HL-60 (cell line): ENCODE data around the gene PTPRN2.

Experiments
- DNase-seq, 2 experiments: peaks; one replicate each; pipeline ENCODE4 v3.0.0-alpha.2; 2010 to 2020; ENCODE audit warnings: low read depth in 1 of 2, low spot score in 1 of 2
- H3K27ac ChIP-seq: fragments of 250-450 bp; sonication (Bioruptor Pico); replicated peaks from 2 replicates; pipeline ENCODE4 v1.5.1; 2020; ENCODE audit warnings: mild to moderate bottlenecking, moderate library complexity
- H3K27me3 ChIP-seq: fragments of 250-450 bp; sonication (Bioruptor Pico); 2 replicates; pipeline ENCODE4 v1.5.1; 2021; ENCODE audit warnings: mild to moderate bottlenecking, moderate library complexity; ENCODE audit not compliant: insufficient read depth, poor library complexity, severe bottlenecking
- H3K4me3 ChIP-seq: replicated peaks from 2 replicates; pipeline ENCODE4 v1.5.1; 2011; ENCODE audit warnings: mild to moderate bottlenecking, control low read depth, low read length; ENCODE audit not compliant: insufficient read depth
- GABPA ChIP-seq: IDR thresholded peaks from 2 replicates; pipeline ENCODE4 v1.6.1; 2012; ENCODE audit warnings: low read depth
- POLR2AphosphoS5 ChIP-seq: IDR thresholded peaks from 2 replicates; pipeline ENCODE4 v1.6.1; 2012; ENCODE audit warnings: low read depth
- SPI1 ChIP-seq: IDR thresholded peaks from 2 replicates; pipeline ENCODE4 v1.6.1; 2012; ENCODE audit warnings: low read depth, mild to moderate bottlenecking, borderline replicate concordance
- TF ChIP-seq, protein P1 (sequence below): IDR thresholded peaks from 2 replicates; pipeline ENCODE4 v1.6.1; 2012; ENCODE audit warnings: low read depth; ENCODE audit not compliant: insufficient replicate concordance
- TF ChIP-seq, protein P2 (sequence below): IDR thresholded peaks from one replicate; pipeline ENCODE4 v1.5.1; 2011; ENCODE audit warnings: low read length, control low read depth, inconsistent platforms; ENCODE audit not compliant: insufficient read depth

The PTPRN2 gene

DNA sequence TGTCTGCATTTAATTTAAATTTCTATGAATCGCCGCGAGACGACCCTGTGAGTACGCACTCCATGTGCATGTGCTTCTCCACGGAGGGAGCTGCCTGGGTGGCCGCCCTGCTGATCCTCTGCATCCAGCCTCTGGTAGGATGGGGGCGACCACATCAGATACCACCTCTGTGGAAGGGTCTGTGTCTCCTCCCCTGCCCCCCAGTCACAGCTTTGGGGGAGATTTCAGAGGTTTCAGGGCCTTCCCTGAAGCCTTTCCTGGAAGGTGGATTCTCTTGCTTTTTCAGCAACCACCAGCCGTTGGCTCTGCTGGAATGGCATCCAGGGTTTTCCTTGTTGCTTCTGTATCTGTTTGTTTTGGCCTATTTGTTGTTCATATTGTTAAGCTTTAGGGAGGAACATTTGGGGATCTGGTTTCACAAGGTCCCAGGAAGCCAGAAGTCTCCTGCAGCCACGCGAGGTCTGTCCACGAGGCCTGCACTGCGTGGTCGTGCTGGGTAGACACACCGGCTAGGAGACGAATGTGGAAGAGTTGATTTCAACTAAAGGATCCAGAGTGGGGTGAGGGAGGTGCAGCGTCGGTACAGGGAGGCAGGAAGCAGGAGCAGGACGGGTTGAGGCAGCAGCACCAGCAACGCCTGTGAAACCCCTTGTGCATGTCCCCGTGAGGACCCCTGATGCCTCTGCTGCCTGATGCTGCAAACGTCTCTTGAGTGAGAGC is 329.1 kb downstream of the PTPRN2 start:
- Histone ChIP-seq H3K27ac (no peak overlapping the region), H3K4me3 (no peak overlapping the region), H3K27me3 (no peaks in the 10 kb centered on the region)
- no peak for DNase-seq
- TF ChIP-seq, protein P1, sequence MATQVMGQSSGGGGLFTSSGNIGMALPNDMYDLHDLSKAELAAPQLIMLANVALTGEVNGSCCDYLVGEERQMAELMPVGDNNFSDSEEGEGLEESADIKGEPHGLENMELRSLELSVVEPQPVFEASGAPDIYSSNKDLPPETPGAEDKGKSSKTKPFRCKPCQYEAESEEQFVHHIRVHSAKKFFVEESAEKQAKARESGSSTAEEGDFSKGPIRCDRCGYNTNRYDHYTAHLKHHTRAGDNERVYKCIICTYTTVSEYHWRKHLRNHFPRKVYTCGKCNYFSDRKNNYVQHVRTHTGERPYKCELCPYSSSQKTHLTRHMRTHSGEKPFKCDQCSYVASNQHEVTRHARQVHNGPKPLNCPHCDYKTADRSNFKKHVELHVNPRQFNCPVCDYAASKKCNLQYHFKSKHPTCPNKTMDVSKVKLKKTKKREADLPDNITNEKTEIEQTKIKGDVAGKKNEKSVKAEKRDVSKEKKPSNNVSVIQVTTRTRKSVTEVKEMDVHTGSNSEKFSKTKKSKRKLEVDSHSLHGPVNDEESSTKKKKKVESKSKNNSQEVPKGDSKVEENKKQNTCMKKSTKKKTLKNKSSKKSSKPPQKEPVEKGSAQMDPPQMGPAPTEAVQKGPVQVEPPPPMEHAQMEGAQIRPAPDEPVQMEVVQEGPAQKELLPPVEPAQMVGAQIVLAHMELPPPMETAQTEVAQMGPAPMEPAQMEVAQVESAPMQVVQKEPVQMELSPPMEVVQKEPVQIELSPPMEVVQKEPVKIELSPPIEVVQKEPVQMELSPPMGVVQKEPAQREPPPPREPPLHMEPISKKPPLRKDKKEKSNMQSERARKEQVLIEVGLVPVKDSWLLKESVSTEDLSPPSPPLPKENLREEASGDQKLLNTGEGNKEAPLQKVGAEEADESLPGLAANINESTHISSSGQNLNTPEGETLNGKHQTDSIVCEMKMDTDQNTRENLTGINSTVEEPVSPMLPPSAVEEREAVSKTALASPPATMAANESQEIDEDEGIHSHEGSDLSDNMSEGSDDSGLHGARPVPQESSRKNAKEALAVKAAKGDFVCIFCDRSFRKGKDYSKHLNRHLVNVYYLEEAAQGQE = no peak
- TF ChIP-seq SPI1 (no peak), GABPA (no peak), POLR2AphosphoS5 (no peak)
- TF ChIP-seq, protein P2, sequence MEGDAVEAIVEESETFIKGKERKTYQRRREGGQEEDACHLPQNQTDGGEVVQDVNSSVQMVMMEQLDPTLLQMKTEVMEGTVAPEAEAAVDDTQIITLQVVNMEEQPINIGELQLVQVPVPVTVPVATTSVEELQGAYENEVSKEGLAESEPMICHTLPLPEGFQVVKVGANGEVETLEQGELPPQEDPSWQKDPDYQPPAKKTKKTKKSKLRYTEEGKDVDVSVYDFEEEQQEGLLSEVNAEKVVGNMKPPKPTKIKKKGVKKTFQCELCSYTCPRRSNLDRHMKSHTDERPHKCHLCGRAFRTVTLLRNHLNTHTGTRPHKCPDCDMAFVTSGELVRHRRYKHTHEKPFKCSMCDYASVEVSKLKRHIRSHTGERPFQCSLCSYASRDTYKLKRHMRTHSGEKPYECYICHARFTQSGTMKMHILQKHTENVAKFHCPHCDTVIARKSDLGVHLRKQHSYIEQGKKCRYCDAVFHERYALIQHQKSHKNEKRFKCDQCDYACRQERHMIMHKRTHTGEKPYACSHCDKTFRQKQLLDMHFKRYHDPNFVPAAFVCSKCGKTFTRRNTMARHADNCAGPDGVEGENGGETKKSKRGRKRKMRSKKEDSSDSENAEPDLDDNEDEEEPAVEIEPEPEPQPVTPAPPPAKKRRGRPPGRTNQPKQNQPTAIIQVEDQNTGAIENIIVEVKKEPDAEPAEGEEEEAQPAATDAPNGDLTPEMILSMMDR = no peak

DNA sequence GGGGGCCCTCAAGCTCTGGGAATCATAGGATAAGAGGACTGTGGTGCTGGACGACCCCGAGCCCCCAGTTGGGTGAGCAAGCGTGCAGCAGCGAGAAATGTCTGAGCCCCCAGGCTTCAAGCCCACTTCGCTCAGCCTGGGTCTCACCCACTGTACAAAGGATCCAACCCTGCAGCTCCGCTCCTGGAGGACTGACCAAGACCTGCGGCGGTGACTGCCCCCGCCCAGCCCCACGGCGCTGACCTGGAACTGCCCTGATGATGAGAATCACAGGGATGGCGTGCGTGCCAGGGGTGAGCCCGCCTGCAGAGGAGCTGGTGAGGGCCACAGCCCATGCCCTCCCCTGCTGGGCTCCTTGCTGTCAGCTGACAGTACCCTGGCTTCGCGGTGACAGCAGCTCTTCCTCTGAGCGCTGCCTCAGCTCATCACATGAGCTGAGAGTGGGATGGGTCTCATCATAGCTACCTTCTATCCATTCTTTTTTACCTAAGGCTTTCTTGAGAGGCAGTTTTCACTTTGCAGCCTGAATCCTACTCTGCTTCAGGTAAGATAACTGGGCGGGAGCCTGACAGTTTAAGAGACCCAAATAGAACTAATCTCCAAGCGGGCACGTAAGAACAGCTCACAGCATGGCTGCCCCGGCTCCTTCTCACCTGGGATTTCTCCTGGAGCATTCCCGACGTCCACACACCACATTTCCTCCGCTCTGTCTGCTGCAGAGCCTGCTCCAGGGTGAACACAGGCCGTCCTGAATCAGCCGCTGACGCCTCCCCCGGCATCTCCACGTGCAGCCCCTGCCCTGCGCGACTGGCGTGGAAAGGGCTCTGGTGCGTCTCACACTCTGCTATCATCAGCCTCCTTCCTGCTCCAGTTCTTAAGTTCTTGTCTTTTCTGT is 329.9 kb downstream of the PTPRN2 start:
- no peaks in the 10 kb centered on the region for H3K27me3 ChIP-seq
- no peak overlapping the region for H3K27ac ChIP-seq
- H3K4me3 ChIP-seq = no peak overlapping the region
- no peak for DNase-seq
- TF ChIP-seq, protein P2 = no peak

DNA sequence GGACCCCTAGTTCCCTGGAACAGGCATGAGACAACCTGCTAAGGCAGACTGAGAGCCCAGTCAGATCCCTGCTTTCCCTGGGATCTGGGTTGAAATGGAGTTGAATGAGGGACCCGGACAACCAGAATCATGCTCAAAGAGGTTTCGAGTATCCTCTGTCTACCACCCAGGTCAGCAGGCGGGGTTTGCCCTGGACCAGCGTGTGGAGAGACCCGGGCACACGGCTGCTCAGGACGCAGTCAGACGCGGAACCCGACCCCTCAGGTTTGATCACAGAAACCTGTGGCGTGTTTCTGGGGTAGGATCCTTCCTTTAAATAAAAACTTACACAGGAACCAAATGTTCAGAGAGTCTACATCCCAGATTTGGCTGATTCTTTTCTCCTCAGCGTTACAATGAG is 330.6 kb downstream of the PTPRN2 start:
- no peak for TF ChIP-seq SPI1
- TF ChIP-seq POLR2AphosphoS5 = no peak
- TF ChIP-seq, protein P2 = no peak
- no peak for TF ChIP-seq GABPA
- TF ChIP-seq, protein P1 = no peak
- no peak for DNase-seq

More for the DNA sequence above, 330.6 kb downstream of the PTPRN2 start:
- Histone ChIP-seq H3K4me3 (no peak overlapping the region), H3K27me3 (no peaks in the 10 kb centered on the region), H3K27ac (no peak overlapping the region)
